HG03432 (cell line): ENCODE data around the gene ATP2C1.

Experiments
- ATAC-seq: cut with Tn5 transposase; IDR thresholded peaks from one replicate; pipeline ENCODE4 v1.9.1; 2021; ENCODE audit warnings: mild to moderate bottlenecking, moderate library complexity; ENCODE audit not compliant: unreplicated experiment

The ATP2C1 gene

GRCh38 chr3:130894130-130894985, 474 bp downstream of the ATP2C1 start:
- peak; percentile 21 for ATAC-seq

DNA sequence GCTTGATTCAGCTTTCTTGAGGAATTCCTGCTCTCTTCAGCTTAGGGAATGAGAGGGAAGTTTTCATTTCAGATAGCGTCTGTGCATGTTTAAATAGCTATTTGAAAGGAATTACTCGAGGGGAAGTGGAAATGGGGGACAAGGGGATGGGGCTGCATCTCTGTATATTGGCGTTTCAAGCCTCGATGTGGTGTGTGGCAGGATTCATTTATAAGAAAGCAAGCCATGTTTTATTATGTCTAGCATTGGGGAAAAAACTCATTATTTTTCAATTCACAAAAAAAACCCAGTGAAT, 1.0 kb downstream of the ATP2C1 start:
- no peak for ATAC-seq

DNA sequence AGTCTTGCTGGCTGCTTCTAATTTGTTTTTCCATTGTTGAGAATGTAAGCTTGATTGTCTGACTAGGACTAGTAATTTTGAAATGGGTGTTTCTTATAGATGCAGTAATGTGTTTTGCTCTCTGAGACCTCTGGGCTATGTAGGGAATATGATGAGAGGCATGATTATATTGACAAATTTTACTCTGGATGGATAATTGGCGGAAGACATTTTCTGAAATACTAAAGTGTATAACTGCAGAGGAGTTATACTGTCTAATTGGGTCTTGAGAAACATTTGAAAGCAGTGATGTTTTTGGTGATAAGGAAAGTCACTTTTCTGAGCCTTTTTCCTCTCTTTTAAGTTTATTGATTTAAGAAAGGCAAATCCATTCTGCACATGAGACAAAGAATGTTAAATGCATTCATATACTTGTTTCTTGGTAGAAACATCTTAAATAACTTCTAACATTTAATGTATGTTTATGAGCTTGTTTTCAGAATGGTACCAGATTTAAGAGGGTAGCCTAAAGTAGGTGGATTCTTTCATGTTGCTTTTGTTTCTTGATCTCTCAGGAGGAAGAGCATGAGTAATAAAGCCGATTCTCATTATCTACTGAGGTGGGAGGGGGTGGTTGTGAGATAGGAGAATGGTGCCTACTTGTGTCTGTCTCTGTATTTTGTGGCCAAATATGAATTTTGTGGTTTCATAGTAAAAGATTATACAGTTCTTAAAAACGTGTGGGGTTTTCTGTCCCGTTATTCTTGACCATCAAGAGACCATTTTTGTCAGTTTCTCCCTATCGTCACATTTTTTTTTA, 2.0 kb downstream of the ATP2C1 start:
- no peak for ATAC-seq

DNA sequence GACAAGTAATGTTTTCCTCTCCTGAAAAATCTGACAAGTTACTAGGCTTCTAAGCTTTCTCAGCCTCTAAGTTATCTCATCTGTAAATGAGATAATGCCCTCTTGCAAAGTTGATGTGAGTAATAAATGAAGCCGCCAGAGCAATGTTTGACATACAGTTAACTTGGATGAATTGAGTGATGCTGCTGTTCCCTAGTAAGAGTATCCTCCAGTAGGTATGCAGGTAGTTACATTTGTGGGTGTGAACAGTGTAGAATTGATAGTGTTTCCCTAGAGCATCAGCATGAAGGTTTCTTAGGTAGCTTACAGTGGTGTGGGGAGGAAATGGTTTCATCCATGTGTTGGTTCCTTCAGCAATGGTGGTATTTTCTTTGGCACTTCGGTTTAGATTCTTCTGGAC, 3.4 kb downstream of the ATP2C1 start:
- ATAC-seq, result no peak

DNA sequence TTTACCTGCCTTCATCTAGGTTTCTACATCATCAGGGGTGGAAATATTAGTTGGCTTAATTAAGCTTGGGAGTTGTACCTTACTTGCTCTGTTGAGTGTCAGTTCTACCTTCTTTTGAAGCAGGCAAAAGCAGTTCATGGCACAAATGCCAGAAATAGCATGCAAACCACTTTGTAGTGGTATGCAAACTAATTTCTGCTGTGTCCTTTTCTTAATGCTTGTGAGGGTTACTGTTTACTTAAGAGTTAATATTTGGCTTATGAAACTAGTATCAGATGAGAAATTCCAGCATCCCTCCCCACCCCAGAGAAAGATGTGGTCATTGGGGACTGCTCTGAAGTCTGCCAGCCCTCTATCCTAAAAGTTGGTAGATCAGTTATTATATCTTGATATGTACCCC, 7.1 kb downstream of the ATP2C1 start:
- ATAC-seq, result peak; percentile 67

DNA sequence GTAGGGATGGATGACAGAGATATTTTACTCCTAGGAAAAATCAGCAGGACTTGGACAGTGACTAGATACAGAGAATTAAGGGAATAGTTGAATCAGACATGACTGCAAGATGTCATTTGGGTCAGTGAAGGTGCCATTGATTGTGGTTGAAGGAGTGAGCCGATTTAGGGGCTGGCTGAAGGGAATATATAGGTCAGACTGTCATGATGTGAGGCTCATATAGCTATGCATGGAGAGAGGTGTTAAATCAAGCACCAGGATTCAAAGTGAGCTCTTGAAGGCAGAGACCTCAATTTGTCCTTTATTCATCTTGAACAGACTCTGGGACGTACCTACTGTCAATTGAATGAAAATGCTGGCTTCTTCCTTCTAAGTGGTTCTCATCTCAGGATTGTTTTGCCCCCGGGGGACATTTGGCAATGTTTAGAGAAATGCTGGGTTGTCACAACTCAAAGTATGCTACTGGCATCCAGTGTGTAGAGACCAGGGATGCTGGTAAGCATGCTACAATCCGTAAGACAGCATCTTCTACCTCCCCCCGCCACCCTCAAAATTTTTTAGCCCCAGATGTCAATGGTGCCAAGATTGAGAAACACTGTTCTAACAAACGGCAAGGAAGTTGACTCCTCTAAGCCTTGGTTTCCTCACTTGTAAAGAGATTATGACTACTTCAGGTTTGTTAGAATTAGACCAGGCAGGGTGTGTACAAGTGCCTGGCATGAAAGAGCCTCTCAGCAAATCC, 7.8 kb downstream of the ATP2C1 start:
- ATAC-seq, result no peak

- no peak for ATAC-seq
Measured at GRCh38 chr3:130903412-130903908, 9.6 kb downstream of the ATP2C1 start.

GRCh38 chr3:130904491-130904890, 10.6 kb downstream of the ATP2C1 start:
- ATAC-seq, result no peak

GRCh38 chr3:130905551-130905950, 11.7 kb downstream of the ATP2C1 start:
- peak; percentile 27 for ATAC-seq

- no peak for ATAC-seq
Measured at GRCh38 chr3:130906374-130906995, 12.6 kb downstream of the ATP2C1 start.

GRCh38 chr3:130907500-130907899, 13.6 kb downstream of the ATP2C1 start:
- no peak for ATAC-seq

- no peak for ATAC-seq
Measured at GRCh38 chr3:130907966-130908365, 14.1 kb downstream of the ATP2C1 start.

DNA sequence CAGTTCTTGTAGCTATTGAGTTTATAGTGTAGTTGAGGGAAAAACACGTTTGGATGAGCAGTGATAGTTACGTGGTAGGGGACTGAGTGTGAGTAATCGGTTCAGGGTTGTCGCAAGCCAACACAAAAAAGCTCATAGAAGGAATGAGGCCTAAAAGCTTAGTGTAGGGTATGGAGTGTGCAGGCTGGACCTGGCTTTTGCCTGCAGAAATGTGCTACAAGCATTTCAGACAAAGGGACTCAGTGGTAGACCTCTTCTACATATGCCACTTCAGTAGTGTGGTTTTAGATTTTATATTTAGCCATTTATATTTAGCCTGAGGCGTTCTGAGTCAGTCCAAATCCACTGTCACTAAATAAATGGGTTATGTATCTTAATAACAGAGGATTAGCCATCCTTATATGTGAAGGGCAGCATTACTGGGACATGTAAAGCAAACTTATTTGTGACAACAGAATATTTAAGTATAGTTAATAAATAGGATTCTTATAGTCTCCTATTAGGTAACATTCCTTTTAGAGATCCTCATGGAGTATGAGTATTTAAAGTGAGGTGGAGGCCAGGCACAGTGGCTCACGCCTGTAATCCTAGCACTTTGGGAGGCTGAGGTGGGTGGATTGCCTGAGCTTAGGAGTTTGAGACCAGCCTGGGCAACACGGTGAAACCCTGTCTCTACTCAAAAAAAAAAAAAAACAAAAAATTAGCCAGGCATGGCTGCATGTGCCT, 21.8 kb downstream of the ATP2C1 start:
- ATAC-seq, result peak; percentile 48

DNA sequence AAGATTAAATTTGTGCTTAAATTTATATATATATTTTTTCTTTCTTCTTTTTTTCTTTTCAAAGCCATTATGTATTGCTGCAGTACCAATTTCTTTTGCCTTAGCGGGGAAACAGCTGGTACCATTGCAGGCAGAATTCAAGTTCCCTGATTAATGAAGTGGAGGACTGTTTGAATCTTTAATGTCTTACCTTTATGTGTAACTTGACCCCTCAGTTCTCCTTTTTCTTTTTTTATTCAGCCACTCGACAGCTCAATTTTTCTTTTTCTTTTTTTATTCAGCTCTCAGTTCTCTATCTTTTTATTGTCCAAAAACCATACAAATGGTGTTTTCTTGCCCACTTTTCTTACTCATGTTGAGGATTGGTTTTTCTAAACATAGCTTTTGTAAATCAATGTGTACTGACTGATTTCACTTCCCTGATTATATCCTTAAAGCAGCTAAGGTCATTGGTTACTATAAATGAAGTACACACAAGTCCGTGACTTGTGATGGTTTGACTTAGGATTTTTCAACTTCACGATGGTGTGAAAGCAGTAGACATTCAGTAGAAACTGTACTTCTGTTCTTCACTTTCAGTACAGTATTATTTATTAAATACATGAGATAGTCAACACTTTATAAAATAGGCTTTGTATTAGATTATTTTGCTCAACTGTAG, 22.8 kb downstream of the ATP2C1 start:
- ATAC-seq, result peak; percentile 82

GRCh38 chr3:130918328-130918727, 24.4 kb downstream of the ATP2C1 start:
- ATAC-seq, result no peak

GRCh38 chr3:130925628-130926027, 31.7 kb downstream of the ATP2C1 start:
- peak; percentile 82 for ATAC-seq

DNA sequence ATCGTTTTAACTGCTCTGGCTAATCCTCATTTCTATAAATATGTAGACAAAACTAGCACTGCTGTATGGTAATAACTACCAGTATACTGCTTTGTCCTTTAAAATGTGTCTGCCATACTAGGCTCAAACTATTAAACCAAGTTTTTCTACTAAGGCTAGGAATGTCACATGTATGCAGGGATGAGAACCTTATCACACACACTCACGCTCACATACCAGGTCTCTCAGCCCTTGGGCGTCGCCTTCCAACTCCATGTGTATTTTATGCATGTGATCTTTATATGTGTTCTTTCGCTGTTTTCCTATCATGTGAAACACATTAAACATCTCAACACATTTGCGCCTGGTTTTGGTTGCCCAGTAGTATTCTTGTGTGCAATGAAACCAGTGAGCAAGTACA, 32.6 kb downstream of the ATP2C1 start:
- no peak for ATAC-seq

DNA sequence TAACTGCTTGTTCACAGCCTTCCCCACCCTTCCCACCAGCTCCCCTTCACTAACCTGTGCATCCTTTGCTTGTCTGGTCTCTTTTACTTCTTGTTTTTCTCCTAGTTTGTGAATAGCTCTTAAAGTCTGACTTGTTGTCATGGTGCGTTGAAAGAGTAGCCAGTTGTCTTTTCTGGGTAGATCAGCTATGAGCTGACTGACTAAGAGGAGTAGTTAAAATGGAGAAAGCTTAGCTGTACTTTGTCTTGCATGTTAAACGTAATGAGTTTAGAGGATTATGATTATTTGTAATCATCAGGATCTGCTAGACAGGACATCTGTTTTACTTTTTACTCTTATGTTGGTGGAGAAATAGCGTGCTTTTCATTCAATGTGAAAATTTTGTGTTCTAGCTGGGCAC, 35.9 kb downstream of the ATP2C1 start:
- ATAC-seq, result no peak

DNA sequence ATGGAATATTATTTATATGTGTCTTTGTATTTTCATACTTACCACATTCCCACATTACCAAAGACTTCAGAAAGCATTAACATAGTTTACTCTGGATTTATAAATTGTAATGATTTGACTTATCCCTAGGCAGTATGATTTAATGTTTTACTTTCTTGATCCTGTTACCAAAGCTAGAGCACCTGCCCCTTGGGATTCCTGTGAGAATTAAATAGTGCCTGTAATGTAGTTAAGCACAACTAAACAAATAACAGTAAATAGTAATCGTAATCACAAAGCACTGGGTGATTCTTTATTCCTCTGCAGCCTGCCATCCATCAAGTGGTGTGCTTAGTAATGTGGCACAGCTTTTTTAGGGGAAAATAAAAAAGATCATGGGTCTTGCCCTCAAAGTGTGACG, 39.1 kb downstream of the ATP2C1 start:
- ATAC-seq, result no peak
